ENCODE results near the gene SEMA3E. TPM values are rescaled to one million over a fixed set of nuclear protein-coding genes. Genes with fewer than 3 reads are reported as not detected.

Gene SEMA3E
- total RNA-seq, 1 donor from 2014 or later: 0.27 TPM

DNA sequence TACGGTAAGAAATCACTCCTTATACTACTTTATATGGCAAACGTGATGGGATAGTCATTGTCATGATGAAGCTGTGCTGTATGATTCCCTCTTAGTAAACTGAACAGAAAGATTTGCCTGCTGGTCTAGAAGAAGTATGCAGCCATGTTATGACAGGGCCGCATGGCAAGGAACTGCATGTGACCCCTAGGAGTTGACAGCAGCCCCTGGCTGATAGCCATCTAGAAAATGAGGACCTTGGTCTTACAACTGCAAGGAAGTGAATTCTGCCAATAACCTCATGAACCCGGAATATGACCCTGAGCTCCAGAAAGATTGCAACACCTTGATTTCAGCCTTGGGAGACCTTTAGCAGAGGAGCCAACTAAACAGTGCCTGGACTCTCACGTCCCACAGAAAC is 193.3 kb downstream of the SEMA3E start:
- Histone ChIP-seq H3K36me3 (no peaks in the 10 kb centered on the region), H3K4me1 (no peaks in the 10 kb centered on the region), H3K27me3 (ENCODE audit: low read depth) (no peaks in the 10 kb centered on the region), H3K4me3 (no peak overlapping the region), H3K27ac (replicated peaks) (no peak overlapping the region), H3K9me3 (replicated peaks) (no peaks in the 10 kb centered on the region)
- DNase-seq: no peak
- intact Hi-C loops (cut with micrococcal nuclease): no loop called here
- TF ChIP-seq, protein P1, sequence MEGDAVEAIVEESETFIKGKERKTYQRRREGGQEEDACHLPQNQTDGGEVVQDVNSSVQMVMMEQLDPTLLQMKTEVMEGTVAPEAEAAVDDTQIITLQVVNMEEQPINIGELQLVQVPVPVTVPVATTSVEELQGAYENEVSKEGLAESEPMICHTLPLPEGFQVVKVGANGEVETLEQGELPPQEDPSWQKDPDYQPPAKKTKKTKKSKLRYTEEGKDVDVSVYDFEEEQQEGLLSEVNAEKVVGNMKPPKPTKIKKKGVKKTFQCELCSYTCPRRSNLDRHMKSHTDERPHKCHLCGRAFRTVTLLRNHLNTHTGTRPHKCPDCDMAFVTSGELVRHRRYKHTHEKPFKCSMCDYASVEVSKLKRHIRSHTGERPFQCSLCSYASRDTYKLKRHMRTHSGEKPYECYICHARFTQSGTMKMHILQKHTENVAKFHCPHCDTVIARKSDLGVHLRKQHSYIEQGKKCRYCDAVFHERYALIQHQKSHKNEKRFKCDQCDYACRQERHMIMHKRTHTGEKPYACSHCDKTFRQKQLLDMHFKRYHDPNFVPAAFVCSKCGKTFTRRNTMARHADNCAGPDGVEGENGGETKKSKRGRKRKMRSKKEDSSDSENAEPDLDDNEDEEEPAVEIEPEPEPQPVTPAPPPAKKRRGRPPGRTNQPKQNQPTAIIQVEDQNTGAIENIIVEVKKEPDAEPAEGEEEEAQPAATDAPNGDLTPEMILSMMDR (IDR thresholded peaks at IDR 0.05; ENCODE audit: borderline replicate concordance): no peak

DNA sequence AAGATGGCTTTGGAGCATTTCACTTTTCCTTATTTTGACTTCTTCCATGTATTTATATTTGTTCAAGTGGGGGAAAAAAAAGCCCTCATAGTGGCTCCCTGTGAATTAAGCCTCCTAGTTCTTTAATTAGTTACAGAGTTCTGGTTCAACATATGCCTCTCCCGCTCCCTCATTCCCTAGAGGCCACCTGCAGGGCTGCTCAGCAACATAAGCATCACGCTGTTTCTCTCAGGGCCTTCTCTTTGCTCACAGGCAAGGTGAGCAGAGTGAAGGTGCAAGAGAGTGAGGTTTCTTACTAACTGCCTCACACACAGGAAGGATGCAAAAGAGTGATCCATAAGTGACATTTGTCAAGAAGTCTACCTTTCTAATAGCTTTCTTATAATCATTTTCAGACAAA is 196.7 kb downstream of the SEMA3E start:
- no peak overlapping the region for H3K4me3 ChIP-seq
- TF ChIP-seq, protein P1 (IDR thresholded peaks at IDR 0.05; ENCODE audit: borderline replicate concordance): no peak
- H3K36me3 ChIP-seq: no peaks in the 10 kb centered on the region
- DNase-seq: no peak
- no peak overlapping the region for H3K27ac ChIP-seq (replicated peaks)
- no peaks in the 10 kb centered on the region for H3K27me3 ChIP-seq (ENCODE audit: low read depth)
- H3K9me3 ChIP-seq (replicated peaks): no peaks in the 10 kb centered on the region
- intact Hi-C loops (cut with micrococcal nuclease): no loop called here
- no peaks in the 10 kb centered on the region for H3K4me1 ChIP-seq

DNA sequence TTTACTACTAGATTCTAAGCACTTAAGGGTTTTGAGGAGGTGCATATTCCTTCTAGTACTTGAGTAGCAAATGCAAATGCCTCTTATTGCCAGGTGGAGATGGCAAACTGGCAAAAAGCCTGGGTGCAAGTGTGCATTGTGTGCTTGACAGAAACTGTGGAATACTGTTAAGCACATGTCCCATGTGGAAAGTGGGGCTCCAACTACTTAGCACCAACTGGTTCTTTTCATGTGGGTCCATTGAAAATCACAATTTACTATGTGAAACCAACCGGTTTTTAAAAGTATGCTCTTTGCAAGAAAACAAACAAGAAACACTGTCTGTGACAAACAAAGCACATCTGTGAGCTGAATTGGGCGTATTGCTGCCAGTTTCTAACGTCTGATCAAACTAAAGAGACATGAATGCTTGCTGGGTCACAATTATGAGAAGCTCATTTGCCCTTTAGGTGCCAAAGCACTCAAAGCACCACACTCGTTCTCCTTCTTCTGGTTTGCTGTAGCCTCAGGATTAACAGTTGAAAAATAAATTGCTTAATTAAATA is 197.4 kb downstream of the SEMA3E start:
- DNase-seq: no peak
- intact Hi-C loops (cut with micrococcal nuclease): no loop called here
- H3K9me3 ChIP-seq (replicated peaks): no peaks in the 10 kb centered on the region
- H3K36me3 ChIP-seq: no peaks in the 10 kb centered on the region
- no peaks in the 10 kb centered on the region for H3K4me1 ChIP-seq
- H3K27me3 ChIP-seq (ENCODE audit: low read depth): no peaks in the 10 kb centered on the region
- no peak overlapping the region for H3K4me3 ChIP-seq
- TF ChIP-seq, protein P1 (IDR thresholded peaks at IDR 0.05; ENCODE audit: borderline replicate concordance): no peak
- no peak overlapping the region for H3K27ac ChIP-seq (replicated peaks)

DNA sequence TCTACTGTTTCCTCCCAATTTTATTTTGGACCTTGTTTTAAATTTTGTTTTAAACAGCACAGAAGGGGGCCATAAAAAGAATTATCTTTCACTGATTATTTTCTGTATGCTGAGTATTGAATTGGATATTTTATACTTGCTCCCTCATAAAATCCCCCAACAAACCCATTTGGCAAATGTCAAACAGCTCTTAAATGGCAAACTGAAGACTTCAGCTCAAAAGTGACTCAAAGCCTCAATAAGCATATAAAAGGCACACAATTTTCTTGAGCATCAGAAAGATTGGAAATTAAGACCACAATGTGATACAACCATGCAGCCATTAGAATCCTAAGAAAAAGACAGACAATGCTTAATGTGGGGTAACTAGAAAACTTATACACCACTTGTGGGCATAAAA is 199.2 kb downstream of the SEMA3E start:
- no peaks in the 10 kb centered on the region for H3K36me3 ChIP-seq
- H3K9me3 ChIP-seq (replicated peaks): no peaks in the 10 kb centered on the region
- no peak overlapping the region for H3K27ac ChIP-seq (replicated peaks)
- no peak overlapping the region for H3K4me3 ChIP-seq
- H3K27me3 ChIP-seq (ENCODE audit: low read depth): no peaks in the 10 kb centered on the region
- no peaks in the 10 kb centered on the region for H3K4me1 ChIP-seq
- TF ChIP-seq, protein P1 (IDR thresholded peaks at IDR 0.05; ENCODE audit: borderline replicate concordance): no peak
- intact Hi-C loops (cut with micrococcal nuclease): no loop called here
- DNase-seq: no peak

DNA sequence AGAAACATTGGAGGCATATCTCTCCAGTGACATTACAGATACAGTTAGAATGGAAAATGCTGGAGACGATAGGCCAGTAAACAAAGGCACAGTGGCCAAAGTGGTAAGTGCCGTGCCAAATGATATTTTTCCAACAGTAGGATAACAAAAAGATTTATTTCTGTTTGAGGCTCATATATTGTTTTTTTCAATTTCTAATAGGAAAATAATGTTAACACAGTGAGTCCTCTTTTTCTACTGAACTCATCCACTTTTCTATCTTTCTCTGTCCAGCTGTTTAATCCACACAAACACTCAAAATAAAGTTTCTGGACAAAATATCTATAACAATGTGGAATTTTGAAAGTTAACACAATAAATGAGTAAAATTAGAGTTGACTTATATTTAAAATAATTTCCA is 201.3 kb downstream of the SEMA3E start:
- Histone ChIP-seq H3K27ac (replicated peaks) (no peak overlapping the region), H3K4me1 (no peaks in the 10 kb centered on the region), H3K27me3 (ENCODE audit: low read depth) (no peaks in the 10 kb centered on the region), H3K4me3 (no peak overlapping the region), H3K36me3 (no peaks in the 10 kb centered on the region), H3K9me3 (replicated peaks) (no peaks in the 10 kb centered on the region)
- DNase-seq: no peak
- intact Hi-C loops (cut with micrococcal nuclease): no loop called here
- TF ChIP-seq, protein P1 (IDR thresholded peaks at IDR 0.05; ENCODE audit: borderline replicate concordance): no peak

Data from left ventricle myocardium inferior (tissue), 1 donor.